ENCODE measurements around the gene GLB1L. TPM values are rescaled to one million over a fixed set of nuclear protein-coding genes. Genes with fewer than 3 reads are reported as not detected.

The GLB1L gene
- total RNA-seq, 4 donors from 2014 or later = 5.9 to 9.7 (median 6.6) TPM

- 63 to 74% methylated on average over 3 to 15 of the region's 22 CpGs for WGBS, 2 donors (ENCODE audit: low coverage in 1 of 2)
- no peak for ATAC-seq
Measured at GRCh38 chr2:219250049-219250781, 5.0 kb upstream of the GLB1L start.

GRCh38 chr2:219249203-219249980, 4.1 kb upstream of the GLB1L start:
- ATAC-seq = peak; percentile 46
- no peaks in the 10 kb centered on the region for H3K9me3 ChIP-seq
- peaks cover 3 to 89% (median 29%) of the 10 kb centered on the region in 3 donors for H3K4me1 ChIP-seq
- TF ChIP-seq EP300 (IDR thresholded peaks at IDR 0.05) = no peak
- peak; percentile 46 for TF ChIP-seq POLR2AphosphoS5 (IDR thresholded peaks at IDR 0.05)
- no peak for TF ChIP-seq CTCF (IDR thresholded peaks at IDR 0.05)
- 0% methylated on average over 1 of the region's 7 CpGs; no CpG with 5 or more reads in 1 of the 2 donors for WGBS, 2 donors (ENCODE audit: low coverage in 1 of 2)
- no peaks in the 10 kb centered on the region for H3K27me3 ChIP-seq
- H3K36me3 ChIP-seq = peaks cover 0 to 47% of the 10 kb centered on the region in 2 donors
- peak overlapping the region; percentile 45 to 90 (median 88) for H3K27ac ChIP-seq
- peak overlapping the region in 1 of 2 donors; percentile 1 for H3K4me3 ChIP-seq

More at GRCh38 chr2:219250049-219250781, 5.0 kb upstream of the GLB1L start:
- no peak overlapping the region for H3K4me3 ChIP-seq
- peaks cover 3 to 90% (median 34%) of the 10 kb centered on the region in 3 donors for H3K4me1 ChIP-seq
- no peaks in the 10 kb centered on the region for H3K27me3 ChIP-seq
- TF ChIP-seq POLR2A (IDR thresholded peaks at IDR 0.05) (no peak), EP300 (IDR thresholded peaks at IDR 0.05) (no peak), CTCF (IDR thresholded peaks at IDR 0.05) (no peak), POLR2AphosphoS5 (IDR thresholded peaks at IDR 0.05) (no peak)
- peak overlapping the region; percentile 17 to 90 (median 88) for H3K27ac ChIP-seq
- H3K36me3 ChIP-seq = peaks cover 0 to 47% of the 10 kb centered on the region in 2 donors
- no peaks in the 10 kb centered on the region for H3K9me3 ChIP-seq

- H3K4me1 ChIP-seq = peaks cover 3 to 88% (median 27%) of the 10 kb centered on the region in 3 donors
- WGBS, 2 donors (ENCODE audit: low coverage in 1 of 2) = 92% methylated on average over 2 of the region's 2 CpGs; no CpG with 5 or more reads in 1 of the 2 donors
- ATAC-seq = no peak
Measured at GRCh38 chr2:219248845-219249202, 3.6 kb upstream of the GLB1L start.

More at GRCh38 chr2:219248845-219249202, 3.6 kb upstream of the GLB1L start:
- Histone ChIP-seq H3K4me3 (peak overlapping the region in 1 of 2 donors; percentile 1), H3K27me3 (no peaks in the 10 kb centered on the region), H3K36me3 (peaks cover 0 to 47% of the 10 kb centered on the region in 2 donors), H3K9me3 (no peaks in the 10 kb centered on the region), H3K27ac (peak overlapping the region; percentile 45 to 90 (median 88))
- TF ChIP-seq CTCF (IDR thresholded peaks at IDR 0.05) = no peak
- TF ChIP-seq POLR2AphosphoS5 (IDR thresholded peaks at IDR 0.05) = no peak
- no peak for TF ChIP-seq EP300 (IDR thresholded peaks at IDR 0.05)
- no peak for TF ChIP-seq POLR2A (IDR thresholded peaks at IDR 0.05)

Measured in gastroesophageal sphincter (tissue), 4 donors.